ENCODE measurements around the gene ACTMAP.
A peak's percentile ranks its signal among the peaks of the same experiment; 100 is the strongest.

ACTMAP gene

GRCh38 chr19:40741527-40742390 is 8.5 kb downstream of the ACTMAP start:
- Histone ChIP-seq H3F3A (ENCODE audit: insufficient read depth, low read length) (no peaks in the 10 kb centered on the region), H3K4me3 (ENCODE audit: low read depth, low read length, poor library complexity, severe bottlenecking) (no peak overlapping the region), H2AFZ (ENCODE audit: low read length) (no peak overlapping the region), H3K9ac (ENCODE audit: low read length) (no peak overlapping the region), H3K4me2 (ENCODE audit: low read length) (no peak overlapping the region), H3K4me1 (ENCODE audit: insufficient read depth, low read length, severe bottlenecking) (no peaks in the 10 kb centered on the region), H3K27me3 (ENCODE audit: insufficient read depth, low read length) (no peaks in the 10 kb centered on the region), H4K20me1 (ENCODE audit: insufficient read depth, low read length) (no peaks in the 10 kb centered on the region), H3K27ac (ENCODE audit: low read depth, low read length, poor library complexity, severe bottlenecking) (no peak overlapping the region), H3K79me2 (ENCODE audit: insufficient read depth, low read length) (no peaks in the 10 kb centered on the region), H3K36me3 (ENCODE audit: insufficient read depth, low read length) (no peaks in the 10 kb centered on the region), H3K9me3 (ENCODE audit: low read length) (no peaks in the 10 kb centered on the region), H3K9me2 (ENCODE audit: low read depth, low read length) (no peaks in the 10 kb centered on the region)
- no peak for TF ChIP-seq EZH2 (IDR thresholded peaks at IDR 0.05; ENCODE audit: borderline replicate concordance, low read length)
- TF ChIP-seq, protein P1, sequence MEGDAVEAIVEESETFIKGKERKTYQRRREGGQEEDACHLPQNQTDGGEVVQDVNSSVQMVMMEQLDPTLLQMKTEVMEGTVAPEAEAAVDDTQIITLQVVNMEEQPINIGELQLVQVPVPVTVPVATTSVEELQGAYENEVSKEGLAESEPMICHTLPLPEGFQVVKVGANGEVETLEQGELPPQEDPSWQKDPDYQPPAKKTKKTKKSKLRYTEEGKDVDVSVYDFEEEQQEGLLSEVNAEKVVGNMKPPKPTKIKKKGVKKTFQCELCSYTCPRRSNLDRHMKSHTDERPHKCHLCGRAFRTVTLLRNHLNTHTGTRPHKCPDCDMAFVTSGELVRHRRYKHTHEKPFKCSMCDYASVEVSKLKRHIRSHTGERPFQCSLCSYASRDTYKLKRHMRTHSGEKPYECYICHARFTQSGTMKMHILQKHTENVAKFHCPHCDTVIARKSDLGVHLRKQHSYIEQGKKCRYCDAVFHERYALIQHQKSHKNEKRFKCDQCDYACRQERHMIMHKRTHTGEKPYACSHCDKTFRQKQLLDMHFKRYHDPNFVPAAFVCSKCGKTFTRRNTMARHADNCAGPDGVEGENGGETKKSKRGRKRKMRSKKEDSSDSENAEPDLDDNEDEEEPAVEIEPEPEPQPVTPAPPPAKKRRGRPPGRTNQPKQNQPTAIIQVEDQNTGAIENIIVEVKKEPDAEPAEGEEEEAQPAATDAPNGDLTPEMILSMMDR (IDR thresholded peaks at IDR 0.05; ENCODE audit: low read length) = peak; percentile 24; the same call in 1 of the 2 replicates

- no peaks in the 10 kb centered on the region for H3K36me3 ChIP-seq (ENCODE audit: insufficient read depth, low read length)
- H3F3A ChIP-seq (ENCODE audit: insufficient read depth, low read length) = no peaks in the 10 kb centered on the region
- no peak overlapping the region for H3K4me3 ChIP-seq (ENCODE audit: low read depth, low read length, poor library complexity, severe bottlenecking)
- no peak overlapping the region for H3K9ac ChIP-seq (ENCODE audit: low read length)
- H2AFZ ChIP-seq (ENCODE audit: low read length) = no peak overlapping the region
- H3K9me2 ChIP-seq (ENCODE audit: low read depth, low read length) = no peaks in the 10 kb centered on the region
- H3K27ac ChIP-seq (ENCODE audit: low read depth, low read length, poor library complexity, severe bottlenecking) = no peak overlapping the region
- no peaks in the 10 kb centered on the region for H3K4me1 ChIP-seq (ENCODE audit: insufficient read depth, low read length, severe bottlenecking)
- no peaks in the 10 kb centered on the region for H3K9me3 ChIP-seq (ENCODE audit: low read length)
- no peaks in the 10 kb centered on the region for H4K20me1 ChIP-seq (ENCODE audit: insufficient read depth, low read length)
- no peak overlapping the region for H3K4me2 ChIP-seq (ENCODE audit: low read length)
- H3K27me3 ChIP-seq (ENCODE audit: insufficient read depth, low read length) = no peaks in the 10 kb centered on the region
- TF ChIP-seq, protein P1 (IDR thresholded peaks at IDR 0.05; ENCODE audit: low read length) = no peak
- TF ChIP-seq EZH2 (IDR thresholded peaks at IDR 0.05; ENCODE audit: borderline replicate concordance, low read length) = no peak
- H3K79me2 ChIP-seq (ENCODE audit: insufficient read depth, low read length) = no peaks in the 10 kb centered on the region
Measured at GRCh38 chr19:40740747-40741146, 9.5 kb downstream of the ACTMAP start.

DNA sequence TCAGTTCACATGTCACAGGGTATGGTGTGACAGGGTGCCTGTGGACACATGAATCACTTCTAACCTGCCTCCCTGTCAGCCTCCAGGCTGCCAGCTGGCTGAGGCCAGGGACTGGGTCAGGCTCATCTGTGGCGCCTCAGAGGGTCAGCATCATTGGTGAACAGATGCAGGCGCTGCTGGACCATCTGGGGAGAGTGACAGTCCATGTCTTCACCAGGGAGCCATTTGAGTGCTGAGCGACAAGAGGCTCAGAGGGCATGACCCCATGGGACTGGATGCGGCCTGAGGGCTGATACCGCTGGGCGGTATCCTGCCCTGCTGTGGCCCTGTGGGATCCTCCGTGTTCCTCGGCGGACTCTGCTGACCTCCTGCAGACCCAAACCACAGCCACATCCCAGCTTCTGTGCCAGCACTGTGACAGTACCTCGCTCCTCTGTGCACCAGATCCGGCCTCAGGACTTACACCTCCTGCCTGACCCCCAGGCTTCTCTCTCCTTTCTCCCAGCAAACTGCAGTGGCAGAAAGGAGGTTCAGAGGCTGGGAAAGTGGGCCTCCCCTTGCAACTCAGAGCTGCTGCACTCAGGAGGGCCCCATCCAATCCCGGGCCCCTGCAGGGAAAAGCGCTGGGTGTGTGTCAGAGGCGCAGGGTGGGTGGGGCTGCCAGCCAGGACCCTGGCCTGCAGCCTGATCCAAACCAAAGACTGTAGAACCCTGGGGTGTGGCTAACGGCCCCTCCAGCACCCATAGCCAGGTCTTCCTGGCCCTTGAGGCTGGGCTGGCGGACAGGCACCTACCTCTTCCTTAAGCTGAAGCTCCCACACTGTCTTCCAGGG is 10.2 kb downstream of the ACTMAP start:
- no peak overlapping the region for H3K27ac ChIP-seq (ENCODE audit: low read depth, low read length, poor library complexity, severe bottlenecking)
- no peaks in the 10 kb centered on the region for H3K4me1 ChIP-seq (ENCODE audit: insufficient read depth, low read length, severe bottlenecking)
- no peaks in the 10 kb centered on the region for H3K9me3 ChIP-seq (ENCODE audit: low read length)
- H3K36me3 ChIP-seq (ENCODE audit: insufficient read depth, low read length) = peaks cover 4% of the 10 kb centered on the region; the same call in 1 of the 2 replicates
- no peaks in the 10 kb centered on the region for H3F3A ChIP-seq (ENCODE audit: insufficient read depth, low read length)
- H4K20me1 ChIP-seq (ENCODE audit: insufficient read depth, low read length) = no peaks in the 10 kb centered on the region
- H3K9me2 ChIP-seq (ENCODE audit: low read depth, low read length) = no peaks in the 10 kb centered on the region
- H3K9ac ChIP-seq (ENCODE audit: low read length) = no peak overlapping the region
- no peaks in the 10 kb centered on the region for H3K79me2 ChIP-seq (ENCODE audit: insufficient read depth, low read length)
- TF ChIP-seq, protein P1 (IDR thresholded peaks at IDR 0.05; ENCODE audit: low read length) = no peak
- no peak for TF ChIP-seq EZH2 (IDR thresholded peaks at IDR 0.05; ENCODE audit: borderline replicate concordance, low read length)
- H3K4me2 ChIP-seq (ENCODE audit: low read length) = no peak overlapping the region
- no peak overlapping the region for H2AFZ ChIP-seq (ENCODE audit: low read length)
- no peaks in the 10 kb centered on the region for H3K27me3 ChIP-seq (ENCODE audit: insufficient read depth, low read length)
- H3K4me3 ChIP-seq (ENCODE audit: low read depth, low read length, poor library complexity, severe bottlenecking) = no peak overlapping the region
